Loucy (cell line): ENCODE results near the gene SLC35A1.

Experiments used
- H2AFZ ChIP-seq: fragments of 200-600 bp; sonication (generic); 2 replicates; pipeline ENCODE4 v1.6.0; 2016; ENCODE audit warnings: antibody characterized with exemption, mild to moderate bottlenecking, low read length, moderate library complexity
- H3F3A ChIP-seq: fragments of 200-600 bp; 2 replicates; pipeline ENCODE4 v1.6.0; 2016; ENCODE audit warnings: antibody characterized with exemption, low read depth, mild to moderate bottlenecking
- H3K27me3 ChIP-seq: fragments of 200-600 bp; sonication (generic); 2 replicates; pipeline ENCODE4 v1.6.1; 2014; ENCODE audit warnings: low read length, mild to moderate bottlenecking; ENCODE audit not compliant: insufficient read depth, poor library complexity, severe bottlenecking
- H3K36me3 ChIP-seq: fragments of 200-600 bp; sonication (generic); 2 replicates; pipeline ENCODE4 v1.6.1; 2016; ENCODE audit warnings: low read length; ENCODE audit not compliant: insufficient read depth
- H3K4me1 ChIP-seq: fragments of 200-600 bp; sonication (generic); 2 replicates; pipeline ENCODE4 v1.5.1; 2014; ENCODE audit warnings: low read length, mild to moderate bottlenecking; ENCODE audit not compliant: insufficient read depth, poor library complexity, severe bottlenecking
- H3K4me2 ChIP-seq: fragments of 200-600 bp; sonication (generic); 2 replicates; pipeline ENCODE4 v1.6.0; 2014; ENCODE audit warnings: antibody characterized with exemption, low read length, low read depth, mild to moderate bottlenecking; ENCODE audit not compliant: poor library complexity, severe bottlenecking
- H3K4me3 ChIP-seq: fragments of 200-600 bp; sonication (generic); 2 replicates; pipeline ENCODE4 v1.5.1; 2014; ENCODE audit warnings: low read length, mild to moderate bottlenecking, mixed read lengths; ENCODE audit not compliant: poor library complexity, severe bottlenecking
- H3K79me2 ChIP-seq: fragments of 200-600 bp; sonication (generic); 2 replicates; pipeline ENCODE4 v1.6.1; 2014; ENCODE audit warnings: low read length; ENCODE audit not compliant: insufficient read depth
- H3K9ac ChIP-seq: fragments of 200-600 bp; sonication (generic); 2 replicates; pipeline ENCODE4 v1.6.0; 2014; ENCODE audit warnings: mild to moderate bottlenecking, low read depth, low read length, moderate library complexity; ENCODE audit not compliant: poor library complexity, severe bottlenecking
- H3K9me2 ChIP-seq: fragments of 200-600 bp; sonication (generic); replicated peaks from 2 replicates; pipeline ENCODE4 v1.6.1; 2016; ENCODE audit warnings: low read depth, low read length, mixed read lengths
- H3K9me3 ChIP-seq: fragments of 200-600 bp; sonication (generic); 2 replicates; pipeline ENCODE4 v1.6.1; 2014; ENCODE audit warnings: mild to moderate bottlenecking, antibody characterized with exemption, low read length, low read depth; ENCODE audit not compliant: insufficient read depth
- H4K20me1 ChIP-seq: fragments of 200-600 bp; sonication (generic); 2 replicates; pipeline ENCODE4 v1.6.0; 2014; ENCODE audit warnings: antibody characterized with exemption, low read length, mild to moderate bottlenecking; ENCODE audit not compliant: insufficient read depth, poor library complexity, severe bottlenecking
- CTCF ChIP-seq: fragments of 200-600 bp; sonication (generic); conservative IDR thresholded peaks from 2 replicates; pipeline ENCODE4 v1.5.1; 2014; ENCODE audit warnings: mild to moderate bottlenecking, antibody characterized with exemption, low read length
- EZH2phosphoT487 ChIP-seq: fragments of 200-600 bp; IDR thresholded peaks from 2 replicates; pipeline ENCODE4 v1.6.1; 2018; ENCODE audit warnings: antibody characterized with exemption, mild to moderate bottlenecking, moderate library complexity, borderline replicate concordance

SLC35A1 gene

GRCh38 chr6:87444362-87444761, 28.4 kb upstream of the SLC35A1 start:
- H3K9me2 ChIP-seq, result no peaks in the 10 kb centered on the region
- H3K9me3 ChIP-seq, result no peaks in the 10 kb centered on the region
- H3K4me3 ChIP-seq, result no peak overlapping the region
- H3K27me3 ChIP-seq, result no peaks in the 10 kb centered on the region
- no peaks in the 10 kb centered on the region for H3K79me2 ChIP-seq
- H2AFZ ChIP-seq, result no peak overlapping the region
- no peak overlapping the region for H3K9ac ChIP-seq
- no peak for TF ChIP-seq EZH2phosphoT487
- TF ChIP-seq CTCF, result no peak
- no peaks in the 10 kb centered on the region for H3K4me1 ChIP-seq
- H4K20me1 ChIP-seq, result no peaks in the 10 kb centered on the region
- H3K4me2 ChIP-seq, result no peak overlapping the region
- no peaks in the 10 kb centered on the region for H3F3A ChIP-seq
- no peaks in the 10 kb centered on the region for H3K36me3 ChIP-seq

- H3K36me3 ChIP-seq, result no peaks in the 10 kb centered on the region
- H2AFZ ChIP-seq, result no peak overlapping the region
- H3K4me1 ChIP-seq, result no peaks in the 10 kb centered on the region
- H3K27me3 ChIP-seq, result peaks cover 20% of the 10 kb centered on the region
- H3F3A ChIP-seq, result no peaks in the 10 kb centered on the region
- no peak overlapping the region for H3K9ac ChIP-seq
- no peak overlapping the region for H3K4me2 ChIP-seq
- H3K4me3 ChIP-seq, result no peak overlapping the region
- no peaks in the 10 kb centered on the region for H3K9me3 ChIP-seq
- no peaks in the 10 kb centered on the region for H3K79me2 ChIP-seq
- no peaks in the 10 kb centered on the region for H3K9me2 ChIP-seq
- H4K20me1 ChIP-seq, result no peaks in the 10 kb centered on the region
- TF ChIP-seq CTCF, result no peak
- TF ChIP-seq EZH2phosphoT487, result no peak
Observed at GRCh38 chr6:87465051-87465450, 7.7 kb upstream of the SLC35A1 start.

GRCh38 chr6:87473419-87473903, 687 bp downstream of the SLC35A1 start:
- Histone ChIP-seq H4K20me1 (no peaks in the 10 kb centered on the region), H3K9ac (peak overlapping the region; percentile 69), H3K79me2 (peaks cover 16% of the 10 kb centered on the region; the same call in 1 of the 2 replicates), H3K4me2 (peak overlapping the region; percentile 94), H3K9me2 (no peaks in the 10 kb centered on the region), H3K27me3 (no peaks in the 10 kb centered on the region), H3K4me1 (peaks cover 23% of the 10 kb centered on the region), H3F3A (no peaks in the 10 kb centered on the region), H3K36me3 (no peaks in the 10 kb centered on the region), H2AFZ (peak overlapping the region; percentile 96), H3K9me3 (no peaks in the 10 kb centered on the region), H3K4me3 (peak overlapping the region; percentile 80)
- TF ChIP-seq CTCF (no peak), EZH2phosphoT487 (no peak)
